Activated naive CD4-positive, alpha-beta T cell treated with anti-CD3 and anti-CD28 coated beads for 36 hours (primary cell): Measurements from ENCODE around the gene TIAM2. TPM values are rescaled to one million over a fixed set of nuclear protein-coding genes. Genes with fewer than 3 reads are reported as not detected.

Source experiments
- CTCF ChIA-PET: fragments of 350-600 bp; sonication (Branson Sonifier 250); formaldehyde crosslinking; loops from one replicate; lab custom pipeline; 2021; ENCODE audit warnings: antibody characterized with exemption; lab: Charles Lee
- DNase-seq: peaks from one replicate; pipeline ENCODE4 v3.0.0-alpha.2; 2020
- H3K27ac Mint-ChIP-seq: one replicate; pipeline ENCODE4 v1.8.0; 2021; ENCODE audit warnings: mild to moderate bottlenecking, mixed read lengths
- H3K27me3 Mint-ChIP-seq: one replicate; pipeline ENCODE4 v1.8.0; 2021; ENCODE audit warnings: low read depth, mixed read lengths
- H3K36me3 Mint-ChIP-seq: one replicate; pipeline ENCODE4 v1.8.0; 2021; ENCODE audit warnings: low read depth, mixed read lengths
- H3K4me1 Mint-ChIP-seq: one replicate; pipeline ENCODE4 v1.8.0; 2021; ENCODE audit warnings: low read depth, mixed read lengths
- H3K4me3 Mint-ChIP-seq: one replicate; pipeline ENCODE4 v1.8.0; 2021; ENCODE audit warnings: mild to moderate bottlenecking, moderate library complexity, mixed read lengths
- H3K9me3 Mint-ChIP-seq: one replicate; pipeline ENCODE4 v1.8.0; 2021; ENCODE audit warnings: mixed read lengths
- intact Hi-C: fragments of 100-400 bp; cut with micrococcal nuclease; formaldehyde crosslinking; loops from one replicate; pipeline ENCODE4 v1.15.1; 2023
- total RNA-seq, 2 experiments: library from RNA; stranded (reverse); gene quantifications; one replicate each; pipeline ENCODE4 v1.2.3, GENCODE V29; 2021

The TIAM2 gene
- total RNA-seq, 2 experiments from 2014 or later = 1.6 to 3.0 TPM

GRCh38 chr6:155188707-155189496 lies 193.8 kb downstream of the TIAM2 start:
- CTCF ChIA-PET = interaction anchor here (0.7 to 1.3 kb wide), 4 partner anchors 10 to 30 kb away, joined by 3 to 4 read pairs (median 4); no protein-coding TSS in a partner anchor
- intact Hi-C loops = loop anchor here (5.0 kb wide), 3 partner anchors 333 to 1208 kb away; partner anchors contain the start of gene SCAF8
- no peak overlapping the region for H3K4me3 Mint-ChIP-seq

GRCh38 chr6:155190677-155191076 lies 195.6 kb downstream of the TIAM2 start:
- CTCF ChIA-PET = interaction anchor here (0.8 to 1.2 kb wide), 3 partner anchors 13 to 263 kb away, joined by 3 to 4 read pairs (median 3); no protein-coding TSS in a partner anchor
- H3K4me1 Mint-ChIP-seq = peaks cover 46% of the 10 kb centered on the region
- no peaks in the 10 kb centered on the region for H3K27me3 Mint-ChIP-seq
- H3K27ac Mint-ChIP-seq = no peak overlapping the region
- intact Hi-C loops = no loop called here
- no peaks in the 10 kb centered on the region for H3K9me3 Mint-ChIP-seq
- no peak for DNase-seq
- no peaks in the 10 kb centered on the region for H3K36me3 Mint-ChIP-seq
- H3K4me3 Mint-ChIP-seq = no peak overlapping the region

More at GRCh38 chr6:155188707-155189496, 193.8 kb downstream of the TIAM2 start:
- Mint-ChIP-seq H3K27ac (no peak overlapping the region), H3K27me3 (no peaks in the 10 kb centered on the region), H3K9me3 (no peaks in the 10 kb centered on the region), H3K4me1 (peaks cover 50% of the 10 kb centered on the region), H3K36me3 (no peaks in the 10 kb centered on the region)
- no peak for DNase-seq

- intact Hi-C loops = no loop called here
- peaks cover 8% of the 10 kb centered on the region for H3K9me3 Mint-ChIP-seq
- no peak overlapping the region for H3K27ac Mint-ChIP-seq
Measured at GRCh38 chr6:155193526-155193925, 198.4 kb downstream of the TIAM2 start.

GRCh38 chr6:155194399-155194798 lies 199.3 kb downstream of the TIAM2 start:
- no peak for DNase-seq
- peaks cover 8% of the 10 kb centered on the region for H3K9me3 Mint-ChIP-seq
- H3K27ac Mint-ChIP-seq = no peak overlapping the region
- CTCF ChIA-PET = no interaction called here
- H3K36me3 Mint-ChIP-seq = no peaks in the 10 kb centered on the region
- H3K4me1 Mint-ChIP-seq = peaks cover 14% of the 10 kb centered on the region
- H3K4me3 Mint-ChIP-seq = no peak overlapping the region
- intact Hi-C loops = no loop called here
- no peaks in the 10 kb centered on the region for H3K27me3 Mint-ChIP-seq

More at GRCh38 chr6:155193526-155193925, 198.4 kb downstream of the TIAM2 start:
- Mint-ChIP-seq H3K4me1 (peaks cover 23% of the 10 kb centered on the region), H3K4me3 (no peak overlapping the region), H3K36me3 (no peaks in the 10 kb centered on the region), H3K27me3 (no peaks in the 10 kb centered on the region)
- CTCF ChIA-PET = no interaction called here
- DNase-seq = no peak

GRCh38 chr6:155195903-155196302 lies 200.8 kb downstream of the TIAM2 start:
- no peak for DNase-seq
- intact Hi-C loops = no loop called here
- peaks cover 3% of the 10 kb centered on the region for H3K4me1 Mint-ChIP-seq

GRCh38 chr6:155196911-155197310 lies 201.8 kb downstream of the TIAM2 start:
- Mint-ChIP-seq H3K4me1 (peaks cover 2% of the 10 kb centered on the region), H3K27me3 (no peaks in the 10 kb centered on the region), H3K27ac (no peak overlapping the region), H3K36me3 (no peaks in the 10 kb centered on the region), H3K4me3 (no peak overlapping the region), H3K9me3 (peaks cover 8% of the 10 kb centered on the region)
- CTCF ChIA-PET = interaction anchor here (0.6 kb wide), 1 partner anchor 49 kb away, joined by 6 read pairs; no protein-coding TSS in a partner anchor
- intact Hi-C loops = no loop called here
- no peak for DNase-seq

More at GRCh38 chr6:155195903-155196302, 200.8 kb downstream of the TIAM2 start:
- H3K9me3 Mint-ChIP-seq = peaks cover 8% of the 10 kb centered on the region
- CTCF ChIA-PET = no interaction called here
- no peaks in the 10 kb centered on the region for H3K27me3 Mint-ChIP-seq
- H3K4me3 Mint-ChIP-seq = no peak overlapping the region
- no peak overlapping the region for H3K27ac Mint-ChIP-seq
- H3K36me3 Mint-ChIP-seq = no peaks in the 10 kb centered on the region

- Mint-ChIP-seq H3K36me3 (no peaks in the 10 kb centered on the region), H3K9me3 (peaks cover 8% of the 10 kb centered on the region), H3K27ac (no peak overlapping the region), H3K4me3 (no peak overlapping the region), H3K4me1 (peaks cover 2% of the 10 kb centered on the region), H3K27me3 (no peaks in the 10 kb centered on the region)
- DNase-seq = no peak
- CTCF ChIA-PET = no interaction called here
- intact Hi-C loops = no loop called here
Measured at GRCh38 chr6:155197932-155198331, 202.8 kb downstream of the TIAM2 start.

- H3K27me3 Mint-ChIP-seq = peaks cover 4% of the 10 kb centered on the region
- peaks cover 8% of the 10 kb centered on the region for H3K9me3 Mint-ChIP-seq
- H3K4me3 Mint-ChIP-seq = no peak overlapping the region
- intact Hi-C loops = no loop called here
- CTCF ChIA-PET = no interaction called here
- DNase-seq = no peak
- H3K36me3 Mint-ChIP-seq = no peaks in the 10 kb centered on the region
- no peak overlapping the region for H3K27ac Mint-ChIP-seq
- H3K4me1 Mint-ChIP-seq = peaks cover 2% of the 10 kb centered on the region
Measured at GRCh38 chr6:155200012-155200411, 204.9 kb downstream of the TIAM2 start.

GRCh38 chr6:155201461-155202226 lies 206.5 kb downstream of the TIAM2 start:
- intact Hi-C loops = no loop called here
- no peak for DNase-seq
- no peak overlapping the region for H3K4me3 Mint-ChIP-seq
- H3K9me3 Mint-ChIP-seq = peaks cover 8% of the 10 kb centered on the region
- peaks cover 2% of the 10 kb centered on the region for H3K4me1 Mint-ChIP-seq
- no peak overlapping the region for H3K27ac Mint-ChIP-seq
- H3K36me3 Mint-ChIP-seq = no peaks in the 10 kb centered on the region
- peaks cover 4% of the 10 kb centered on the region for H3K27me3 Mint-ChIP-seq
- CTCF ChIA-PET = no interaction called here

GRCh38 chr6:155207223-155207622 lies 212.1 kb downstream of the TIAM2 start:
- Mint-ChIP-seq H3K4me3 (no peak overlapping the region), H3K27ac (no peak overlapping the region), H3K4me1 (no peaks in the 10 kb centered on the region), H3K27me3 (peaks cover 4% of the 10 kb centered on the region), H3K9me3 (no peaks in the 10 kb centered on the region), H3K36me3 (no peaks in the 10 kb centered on the region)
- CTCF ChIA-PET = interaction anchor here (0.6 kb wide), 1 partner anchor 33 kb away, joined by 3 read pairs; no protein-coding TSS in a partner anchor
- intact Hi-C loops = no loop called here
- no peak for DNase-seq

GRCh38 chr6:155212106-155212505 lies 217.0 kb downstream of the TIAM2 start:
- intact Hi-C loops = no loop called here

More at GRCh38 chr6:155212106-155212505, 217.0 kb downstream of the TIAM2 start:
- CTCF ChIA-PET = interaction anchor here (1.1 kb wide), 1 partner anchor 26 kb away, joined by 4 read pairs; no protein-coding TSS in a partner anchor
- H3K4me1 Mint-ChIP-seq = no peaks in the 10 kb centered on the region
- no peaks in the 10 kb centered on the region for H3K36me3 Mint-ChIP-seq
- no peak overlapping the region for H3K4me3 Mint-ChIP-seq
- DNase-seq = no peak
- H3K9me3 Mint-ChIP-seq = no peaks in the 10 kb centered on the region
- H3K27ac Mint-ChIP-seq = no peak overlapping the region
- H3K27me3 Mint-ChIP-seq = no peaks in the 10 kb centered on the region
